SK-MEL-5 (cell line): ENCODE results near the gene GPR3. TPM values are rescaled to one million over a fixed set of nuclear protein-coding genes. Genes with fewer than 3 reads are reported as not detected.
"Not testable (repeated sequence)": the region's sequence is repeated elsewhere in the genome, so short reads cannot be mapped to it uniquely, and the experiment has no call there.

Source experiments
- DNase-seq: peaks from one replicate; pipeline ENCODE4 v3.0.0-alpha.2; 2016; ENCODE audit warnings: low read depth, low spot score
- in situ Hi-C: cut with HindIII; loops from 2 replicates; pipeline ENCODE4 v1.10.0; 2016; ENCODE audit warnings: low sequenced_read_pairs, high pct_unique_total_duplicates, low pct_unique_long_range_greater_than_20kb
- total RNA-seq: library from RNA; depleted of rRNA; stranded (reverse); fragments of >200 nt; shearing (Covaris generic); gene quantifications from 2 replicates; pipeline ENCODE4 v1.2.3, GENCODE V29; 2014; rRNA removed

GPR3 gene
- total RNA-seq, 1 experiment from 2014 or later, result 2.1 TPM

DNA sequence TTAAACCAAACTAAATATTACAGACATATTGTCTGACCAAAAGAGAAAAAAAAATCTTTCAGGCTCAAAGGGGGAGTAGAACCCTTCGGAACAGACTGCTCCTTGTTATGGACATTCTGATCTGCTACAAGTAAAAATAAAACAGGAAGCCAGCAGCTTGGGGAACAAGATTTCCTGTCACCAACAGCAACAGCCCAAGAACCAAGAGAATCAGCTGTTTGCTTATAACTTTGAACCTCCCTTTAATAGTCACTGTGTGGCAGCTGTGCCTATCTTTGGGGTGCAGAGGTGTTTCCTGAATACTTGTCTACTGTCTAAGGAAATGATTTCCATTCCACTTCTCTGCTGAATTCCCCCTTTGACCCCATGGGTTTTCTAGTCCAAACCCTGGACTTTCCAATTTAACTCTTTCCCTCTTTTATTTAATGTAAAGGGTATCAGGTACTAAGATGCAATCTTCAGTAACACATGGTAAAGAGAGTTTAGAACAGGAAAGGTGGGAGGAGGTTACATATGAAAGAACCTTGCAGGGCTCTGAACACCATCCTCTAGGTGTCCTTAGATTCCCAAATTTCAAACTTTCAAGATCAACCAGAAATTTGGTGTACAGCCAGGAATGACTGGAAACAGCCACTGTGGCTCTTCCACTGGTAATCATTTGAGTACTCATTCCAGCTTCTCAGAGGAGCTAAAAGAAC is 38.6 kb downstream of the GPR3 start:
- peak; percentile 33 for DNase-seq

DNA sequence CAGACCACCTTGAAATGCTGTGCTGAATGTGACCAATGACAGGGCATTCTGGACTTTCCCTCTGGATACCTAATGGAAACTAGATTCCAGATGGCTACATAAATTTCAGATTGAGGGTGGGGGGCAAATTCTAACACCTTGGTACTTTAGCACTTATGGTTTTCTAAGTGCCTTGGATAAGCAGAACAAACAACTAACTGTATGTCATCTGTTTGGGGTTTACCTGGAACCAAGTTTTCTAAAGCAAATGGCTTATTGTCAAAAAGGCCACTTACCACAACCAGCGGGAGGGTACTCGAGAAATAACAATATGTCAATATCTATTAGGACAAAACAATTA is 39.1 kb downstream of the GPR3 start:
- no peak for DNase-seq
- in situ Hi-C loops, result no loop called here

More for the DNA sequence above, 38.6 kb downstream of the GPR3 start:
- in situ Hi-C loops, result no loop called here

DNA sequence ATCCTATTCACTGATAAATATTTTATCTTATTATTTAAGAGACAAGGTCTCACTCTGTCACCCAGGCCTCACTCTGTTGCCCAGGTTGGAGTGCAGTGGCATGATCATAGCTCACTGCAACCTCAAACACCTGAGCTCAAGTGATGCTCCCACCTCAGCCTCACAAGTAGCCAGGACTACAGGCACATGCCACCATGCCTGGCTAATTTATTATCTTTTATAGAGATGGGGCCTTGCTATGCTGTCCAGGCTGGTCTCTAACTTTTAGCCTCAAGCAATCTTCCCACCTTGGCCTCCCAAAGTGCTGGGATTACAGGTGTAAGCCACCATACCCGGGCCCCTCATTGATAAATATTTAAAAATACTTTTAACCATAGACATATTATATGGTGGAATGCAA is 40.3 kb downstream of the GPR3 start:
- DNase-seq, in situ Hi-C loops: not testable (repeated sequence)

DNA sequence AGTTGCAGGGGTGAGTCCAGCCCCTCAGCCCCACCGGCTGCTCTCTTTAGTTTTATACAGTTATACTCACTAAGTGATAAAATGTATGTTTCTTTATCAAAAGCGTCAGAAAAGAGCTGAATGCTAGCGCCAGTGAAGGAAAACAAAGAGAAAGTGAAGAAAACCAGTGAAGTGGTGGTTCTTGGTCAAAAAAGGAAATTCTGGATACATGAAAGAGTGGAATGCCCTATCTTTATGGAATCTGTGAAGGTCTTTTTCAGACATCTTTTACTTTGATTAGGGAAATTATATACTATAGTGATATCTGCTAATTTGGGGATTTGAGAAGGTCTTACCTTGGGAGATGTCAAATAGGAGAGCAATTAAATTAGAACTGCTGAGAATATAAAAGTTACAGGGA is 41.3 kb downstream of the GPR3 start:
- DNase-seq, result no peak
- in situ Hi-C loops, result no loop called here

DNA sequence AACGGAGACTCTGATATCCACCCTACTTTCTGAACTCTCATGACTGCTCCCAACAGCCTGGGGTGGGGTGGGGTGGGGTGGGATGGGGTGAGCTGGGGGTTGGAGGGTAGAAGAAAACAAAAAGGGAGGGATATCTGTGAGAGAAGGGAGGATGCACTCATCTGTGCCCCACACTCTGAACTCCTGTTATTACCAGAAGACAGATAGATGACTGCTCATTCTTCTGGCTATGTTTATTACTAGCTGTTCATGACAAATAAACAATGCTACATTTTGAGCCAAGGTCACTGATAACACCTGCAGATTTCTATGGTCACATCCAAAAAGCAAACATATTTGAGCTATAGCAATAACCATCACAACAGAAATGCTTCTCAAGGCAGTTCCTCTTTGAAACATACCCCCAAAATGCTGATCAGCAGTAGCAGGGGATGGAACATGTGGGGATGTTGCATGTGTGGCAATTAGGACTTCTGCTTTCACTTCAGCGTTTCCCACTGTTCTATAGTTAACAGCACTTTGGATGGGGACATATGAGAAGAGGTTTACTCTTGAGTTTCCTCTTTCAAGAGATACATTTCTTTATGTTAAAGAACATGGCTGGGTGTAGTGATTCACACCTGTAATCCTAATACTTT is 43.3 kb downstream of the GPR3 start:
- in situ Hi-C loops, result no loop called here
- DNase-seq, result no peak

DNA sequence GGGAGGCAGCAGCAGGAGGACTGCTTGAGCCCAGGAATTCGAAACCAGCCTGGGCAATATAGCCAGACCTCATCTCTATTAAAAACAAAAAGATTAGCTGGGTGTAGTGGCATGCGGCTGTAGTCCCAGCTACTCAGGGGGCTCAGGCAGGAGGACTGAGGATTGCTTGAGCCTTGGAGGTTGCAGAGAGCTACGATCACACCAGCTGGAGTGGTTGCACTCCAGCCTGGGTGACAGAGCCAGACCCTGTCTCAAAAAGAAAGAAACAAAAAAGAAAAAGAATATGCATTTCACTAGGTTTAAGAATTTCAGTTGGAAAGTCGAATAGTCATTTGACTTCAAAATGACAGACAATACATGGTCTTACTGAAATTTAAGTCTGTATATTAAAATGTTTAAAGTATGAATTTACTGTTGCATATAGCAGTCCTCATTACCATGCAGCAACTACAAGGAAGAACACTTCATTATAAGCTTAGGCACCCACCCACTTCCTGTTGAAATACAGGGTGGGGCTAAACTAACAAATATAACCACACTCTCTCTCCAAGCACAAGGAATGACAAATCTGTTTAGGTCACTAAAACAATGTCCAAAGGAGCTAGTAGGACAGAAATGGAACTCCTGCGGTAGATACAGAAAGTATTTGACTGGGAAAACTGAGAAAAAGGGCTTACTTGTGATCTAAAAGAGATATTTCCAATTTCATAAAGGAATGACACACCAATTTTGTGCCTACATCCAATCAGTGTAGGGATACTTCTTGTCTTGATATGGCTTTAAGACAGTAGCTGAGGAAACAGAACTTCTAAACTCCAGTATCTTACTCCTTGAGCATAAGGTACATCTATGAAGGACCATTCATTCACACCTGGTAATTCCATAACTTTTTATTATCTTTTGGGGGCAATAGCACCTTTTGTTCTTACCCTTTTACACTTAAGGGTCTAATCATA is 44.1 kb downstream of the GPR3 start:
- in situ Hi-C loops, result no loop called here

DNA sequence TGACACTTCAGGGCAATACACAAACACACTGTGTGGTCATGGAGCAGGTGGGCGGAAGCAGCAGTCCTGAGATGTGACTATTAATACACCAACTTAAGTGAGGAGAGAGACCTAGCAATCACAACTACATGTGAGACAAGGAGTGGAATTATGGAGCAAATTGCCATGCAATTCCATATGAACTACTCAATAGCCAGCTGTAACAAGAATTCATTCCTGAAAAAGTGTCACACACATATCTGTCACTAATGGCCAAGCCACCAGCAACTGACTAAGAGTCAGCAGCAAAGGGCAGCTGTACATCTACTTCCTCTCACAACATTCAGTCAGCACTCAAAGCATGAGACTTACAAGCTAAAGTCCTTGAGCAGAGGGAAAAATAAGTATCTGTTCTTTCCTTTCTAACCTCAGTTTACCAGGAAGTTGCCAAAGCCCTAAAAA is 46.2 kb downstream of the GPR3 start:
- DNase-seq, result no peak
- in situ Hi-C loops, result no loop called here

More for the DNA sequence above, 44.1 kb downstream of the GPR3 start:
- peak; percentile 17 for DNase-seq

DNA sequence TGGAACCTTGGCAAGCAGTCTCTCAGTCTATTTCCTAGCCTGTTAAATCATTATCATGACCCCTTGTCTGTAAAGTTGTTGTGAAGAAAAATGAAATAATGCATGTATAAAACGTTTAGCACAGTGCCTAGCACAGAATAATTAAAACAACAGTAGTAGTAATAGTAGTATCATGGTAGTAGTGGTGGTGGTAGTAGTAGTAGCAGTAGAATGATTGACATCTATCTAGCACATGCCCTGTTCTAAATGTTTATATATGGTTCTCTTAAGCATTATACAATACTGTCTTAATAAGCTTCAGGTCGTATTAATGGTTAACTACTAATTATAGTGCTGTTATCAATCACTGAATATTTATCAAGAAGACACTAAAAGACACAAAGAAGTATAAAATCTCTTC is 46.7 kb downstream of the GPR3 start:
- DNase-seq, result no peak
- in situ Hi-C loops, result no loop called here

DNA sequence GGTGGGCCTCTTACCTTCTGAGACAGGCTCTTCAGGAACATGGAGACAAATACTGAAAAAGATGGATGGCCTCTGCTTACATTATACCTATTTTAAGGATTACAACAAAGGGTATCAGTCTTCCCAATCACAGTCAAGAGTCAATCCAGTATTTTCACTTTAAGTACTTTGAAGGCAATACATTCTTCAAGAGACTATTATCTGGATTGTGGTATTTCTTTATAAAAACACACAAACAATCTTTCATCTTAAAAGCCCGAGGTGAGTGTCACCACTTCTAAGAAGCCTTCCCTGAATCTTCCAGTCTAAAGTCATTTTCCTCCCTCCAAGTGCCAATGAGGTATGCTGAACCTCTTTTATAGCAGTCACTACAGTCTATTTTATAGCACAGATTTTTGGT is 52.2 kb downstream of the GPR3 start:
- in situ Hi-C loops, result no loop called here
- DNase-seq, result no peak

Other genes with a start within 250 kb of the GPR3 start
- 1.7 and 2.4 TPM in 2 replicates for gene SLC9A1, start 237.5 kb upstream of the GPR3 start, total RNA-seq
- gene WDTC1, start 158.0 kb upstream of the GPR3 start, total RNA-seq, result 9.0 and 10.2 TPM in 2 replicates
- gene TMEM222, start 70.5 kb upstream of the GPR3 start, total RNA-seq, result 38.0 and 38.1 TPM in 2 replicates
- not detected in 2 replicates for gene SYTL1, start 50.6 kb upstream of the GPR3 start, total RNA-seq
- gene MAP3K6, start 25.7 kb upstream of the GPR3 start, total RNA-seq, result 5.5 and 6.4 TPM in 2 replicates
- not detected in 2 replicates for gene FCN3, start 17.8 kb upstream of the GPR3 start, total RNA-seq
- not detected in 2 replicates for gene CD164L2, start 9.3 kb upstream of the GPR3 start, total RNA-seq
- gene WASF2, start 97.5 kb downstream of the GPR3 start, total RNA-seq, result 9.7 and 11.0 TPM in 2 replicates
- gene AHDC1, start 211.5 kb downstream of the GPR3 start, total RNA-seq, result 4.4 TPM in 2 replicates
- gene FGR, start 242.6 kb downstream of the GPR3 start, total RNA-seq, result not detected in 2 replicates